ENCODE results near the gene RPS21.

Gene RPS21

GRCh38 chr20:62368392-62368975, 18.4 kb upstream of the RPS21 start:
- POLR2A ChIA-PET = no interaction called here
- DNase-seq (ENCODE audit: extremely low spot score) = no peak
- CTCF ChIA-PET = interaction anchor here (0.7 to 2.0 kb wide), 9 partner anchors 11 to 358 kb away, joined by 3 to 9 read pairs (median 3); no protein-coding TSS in a partner anchor

DNA sequence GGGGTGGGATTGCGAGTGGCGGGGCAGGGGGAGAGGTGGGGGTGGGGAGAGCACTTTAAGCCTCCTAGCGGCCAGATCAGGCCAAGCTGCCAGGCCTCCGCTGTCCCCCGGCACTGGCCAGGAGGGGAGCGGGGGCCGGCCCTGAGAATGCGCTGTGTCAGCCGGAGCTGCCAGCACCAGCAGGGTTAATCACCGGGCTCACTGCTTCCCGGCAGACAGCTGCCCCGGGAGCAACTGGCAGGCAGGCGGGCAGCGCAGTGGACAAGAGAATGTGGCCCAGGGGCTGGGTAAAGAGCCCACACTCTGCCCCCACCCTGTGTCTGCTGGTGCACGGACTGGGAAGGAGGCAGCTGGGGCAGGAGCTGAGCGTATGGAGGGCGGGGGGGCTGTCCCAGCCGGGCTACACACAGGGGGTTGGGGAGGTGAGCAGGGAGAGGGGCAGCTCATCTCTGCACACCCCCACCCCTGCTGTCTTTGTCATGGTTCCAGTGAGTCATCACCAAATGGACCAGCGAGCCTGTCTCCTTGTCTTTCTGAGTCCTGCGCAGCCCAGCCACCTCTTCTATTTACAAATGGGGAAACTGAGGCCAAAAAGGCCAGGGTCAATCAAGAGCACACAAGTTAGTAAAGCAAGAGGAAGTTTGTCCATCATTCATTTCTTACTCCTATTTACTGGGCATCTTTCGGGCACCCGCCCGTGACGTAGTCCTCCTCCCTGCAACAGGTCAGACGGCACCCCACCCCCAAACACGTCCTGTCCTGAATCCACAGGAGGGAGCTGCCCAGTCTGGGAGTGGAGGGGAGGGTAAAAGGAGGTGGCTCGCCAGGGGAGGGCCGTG, 17.7 kb upstream of the RPS21 start:
- peak; percentile 20 for TF ChIP-seq CTCF (IDR thresholded peaks at IDR 0.05; ENCODE audit: control extremely low read depth, extremely low read depth, low read depth, missing control alignments)
- no peak for DNase-seq (ENCODE audit: extremely low spot score)
- ChIA-PET POLR2A (no interaction called here), CTCF (interaction anchor here (1.0 to 2.0 kb wide), 7 partner anchors 12 to 359 kb away, joined by 3 to 9 read pairs (median 3); no protein-coding TSS in a partner anchor)

More at GRCh38 chr20:62368392-62368975, 18.4 kb upstream of the RPS21 start:
- no peak for TF ChIP-seq CTCF (IDR thresholded peaks at IDR 0.05; ENCODE audit: control extremely low read depth, extremely low read depth, low read depth, missing control alignments)

- DNase-seq (ENCODE audit: extremely low spot score) = no peak
- no peak for TF ChIP-seq CTCF (IDR thresholded peaks at IDR 0.05; ENCODE audit: control extremely low read depth, extremely low read depth, low read depth, missing control alignments)
- CTCF ChIA-PET = interaction anchor here (0.6 to 2.0 kb wide), 5 partner anchors 13 to 359 kb away, joined by 3 to 9 read pairs (median 3); no protein-coding TSS in a partner anchor
- POLR2A ChIA-PET = no interaction called here
Measured at GRCh38 chr20:62369815-62370114, 17.1 kb upstream of the RPS21 start.

GRCh38 chr20:62370115-62370806, 16.6 kb upstream of the RPS21 start:
- DNase-seq (ENCODE audit: extremely low spot score) = peak; percentile 61
- CTCF ChIA-PET = interaction anchor here (0.6 to 2.0 kb wide), 4 partner anchors 12 to 226 kb away, joined by 3 to 9 read pairs (median 5); no protein-coding TSS in a partner anchor
- POLR2A ChIA-PET = no interaction called here
- TF ChIP-seq CTCF (IDR thresholded peaks at IDR 0.05; ENCODE audit: control extremely low read depth, extremely low read depth, low read depth, missing control alignments) = no peak

DNA sequence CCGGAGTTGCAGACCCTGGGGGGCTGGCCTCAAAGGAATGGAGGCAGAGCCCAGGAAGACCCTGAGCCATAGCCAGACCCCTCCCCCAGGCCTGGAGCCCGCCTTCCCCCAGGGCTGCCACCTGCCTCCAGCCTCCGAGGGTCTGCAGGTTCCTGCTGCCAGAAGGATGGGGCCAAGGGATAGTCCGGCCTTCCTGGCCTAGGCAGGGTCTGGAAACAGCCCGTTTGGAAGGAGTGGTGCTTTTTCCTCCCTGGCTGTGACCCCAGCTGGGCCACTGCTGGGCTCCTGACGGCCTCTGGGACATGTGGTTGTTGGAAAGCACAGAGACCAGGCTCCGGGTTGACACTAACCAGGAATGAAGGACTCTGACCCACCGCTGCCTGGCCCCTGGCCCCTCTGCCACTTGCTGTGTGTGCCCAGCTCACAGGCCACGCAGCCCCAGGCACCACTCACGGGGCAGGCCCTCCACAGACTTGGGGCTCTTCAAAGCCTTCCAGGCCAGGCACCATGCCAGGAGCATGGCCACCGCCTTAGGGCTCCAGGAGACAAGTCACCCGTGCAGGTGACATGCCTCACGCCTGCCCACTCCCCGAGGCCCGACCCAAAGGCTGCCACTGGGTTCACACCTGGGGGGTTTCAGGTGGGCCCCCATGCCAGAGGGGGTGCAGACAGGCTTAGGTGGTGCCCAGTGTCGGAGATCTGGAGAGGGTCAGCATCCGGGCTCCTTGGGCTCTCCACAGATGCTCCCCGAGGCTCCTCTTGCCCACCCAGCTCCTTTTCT, 15.9 kb upstream of the RPS21 start:
- ChIA-PET POLR2A (no interaction called here), CTCF (interaction anchor here (1.4 kb wide), 1 partner anchor 12 kb away, joined by 7 read pairs; no protein-coding TSS in a partner anchor)
- no peak for TF ChIP-seq CTCF (IDR thresholded peaks at IDR 0.05; ENCODE audit: control extremely low read depth, extremely low read depth, low read depth, missing control alignments)
- DNase-seq (ENCODE audit: extremely low spot score) = no peak
